ENCODE data around the gene UMPS. TPM values are rescaled to one million over a fixed set of nuclear protein-coding genes. Genes with fewer than 3 reads are reported as not detected.

The UMPS gene
- total and polyA plus RNA-seq, 2 of the 4 experiments (the other 2 are of a cell fraction), result 18.7 to 26.7 TPM

DNA sequence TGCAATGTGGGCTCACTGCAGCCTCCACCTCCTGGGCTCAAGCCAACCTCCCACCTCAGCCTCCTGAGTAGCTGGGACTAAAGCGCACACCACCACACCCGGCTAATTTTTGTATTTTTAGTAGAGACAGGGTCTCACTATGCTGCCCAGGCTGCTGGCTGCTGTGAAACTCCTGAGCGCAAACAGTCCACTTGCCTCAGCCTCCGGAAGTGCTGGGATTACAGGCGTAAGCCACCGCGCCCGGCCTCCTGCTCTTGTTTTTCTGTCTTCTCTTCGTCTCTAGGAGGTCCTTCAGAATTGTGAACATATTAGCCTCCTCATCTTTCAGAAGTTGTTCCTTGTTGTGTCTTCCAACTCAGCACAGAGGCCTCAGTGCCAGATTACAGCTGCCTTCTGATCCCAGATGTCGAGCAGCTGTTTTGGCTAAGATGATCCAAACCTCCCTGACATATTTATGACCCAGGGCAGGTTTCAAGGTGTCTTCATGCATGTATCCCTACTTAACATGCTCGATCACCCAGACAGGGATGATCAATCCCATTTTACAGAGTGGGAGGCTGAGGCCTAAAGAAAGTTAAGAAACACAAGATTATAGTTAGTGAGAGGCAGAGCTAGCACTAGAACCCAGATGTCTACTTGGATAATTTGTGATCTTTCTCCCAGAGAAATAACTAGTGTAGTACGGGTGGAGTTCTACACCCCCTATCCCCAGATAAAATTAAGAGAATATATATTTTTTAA lies 32.1 kb upstream of the UMPS start:
- no TSS peak for BruUV-seq (replicated peaks)
- no peak overlapping the region for H3K4me3 ChIP-seq (ENCODE audit: insufficient read depth, low read depth, low read length)
- no peaks in the 10 kb centered on the region for H3K9me3 ChIP-seq (ENCODE audit: control insufficient read depth, insufficient read depth, low read length)
- H3K27me3 ChIP-seq (ENCODE audit: control insufficient read depth, insufficient read depth, low read length), result peaks cover 7% of the 10 kb centered on the region
- no peak for DNase-seq
- no peaks in the 10 kb centered on the region for H3K36me3 ChIP-seq (ENCODE audit: control insufficient read depth, insufficient read depth, low read length)
- no peak overlapping the region for H4K91ac ChIP-seq (ENCODE audit: insufficient read depth, low read depth, low read length)
- H3K4ac ChIP-seq (ENCODE audit: low read depth, low read length), result no peak overlapping the region
- H2BK5ac ChIP-seq (ENCODE audit: low read depth, low read length, poor library complexity, severe bottlenecking), result no peak overlapping the region
- H3K9ac ChIP-seq (ENCODE audit: low read depth, low read length), result no peak overlapping the region
- H3K79me1 ChIP-seq (ENCODE audit: low read depth in 1 of 2, low read length in 2 of 2), result peaks cover 0 to 3% of the 10 kb centered on the region in 2 experiments; a peak in 1 of 4 replicates
- ATAC-seq (ENCODE audit: low read depth), result no peak
- CTCF ChIA-PET, result interaction anchor here (0.7 to 1.6 kb wide), 3 partner anchors 133 to 139 kb away, joined by 3 to 4 read pairs (median 3); no protein-coding TSS in a partner anchor
- no peak overlapping the region for H4K5ac ChIP-seq (ENCODE audit: low read depth, low read length)
- WGBS, 2 experiments (ENCODE audit: extremely low coverage in 2 of 2, insufficient read length in 1 of 2), result 90% methylated on average over 4 of the region's 12 CpGs; no CpG with 5 or more reads in 1 of the 2 experiments
- H3K14ac ChIP-seq (replicated peaks; ENCODE audit: low read depth, low read length), result no peak overlapping the region
- no peak overlapping the region for H3K27ac ChIP-seq (ENCODE audit: insufficient read depth, low read length)
- dilution Hi-C loops (cut with HindIII; ENCODE audit: low sequenced_read_pairs, unreplicated experiment), result no loop called here
- in situ Hi-C loops (cut with MboI; ENCODE audit: low sequenced_read_pairs), result no loop called here
- no peak overlapping the region for H3K4me2 ChIP-seq (ENCODE audit: low read depth, low read length)
- H2BK20ac ChIP-seq (ENCODE audit: low read depth, low read length), result no peak overlapping the region
- peaks cover 4% of the 10 kb centered on the region for H3K9me1 ChIP-seq (ENCODE audit: insufficient read depth, low read length)
- no peak overlapping the region for H3K23ac ChIP-seq (ENCODE audit: low read depth, low read length)
- intact Hi-C loops (cut with micrococcal nuclease), result no loop called here
- no peak for TF ChIP-seq MAFK (IDR thresholded peaks at IDR 0.05; ENCODE audit: low read depth, low read length)
- no peak for TF ChIP-seq RFX5 (IDR thresholded peaks at IDR 0.05; ENCODE audit: low read depth, low read length)
- TF ChIP-seq NFE2L2 (IDR thresholded peaks at IDR 0.05; ENCODE audit: low read depth, low read length), result no peak
- TF ChIP-seq FOS (IDR thresholded peaks at IDR 0.05; ENCODE audit: low read depth, low read length), result no peak
- TF ChIP-seq, protein P1, sequence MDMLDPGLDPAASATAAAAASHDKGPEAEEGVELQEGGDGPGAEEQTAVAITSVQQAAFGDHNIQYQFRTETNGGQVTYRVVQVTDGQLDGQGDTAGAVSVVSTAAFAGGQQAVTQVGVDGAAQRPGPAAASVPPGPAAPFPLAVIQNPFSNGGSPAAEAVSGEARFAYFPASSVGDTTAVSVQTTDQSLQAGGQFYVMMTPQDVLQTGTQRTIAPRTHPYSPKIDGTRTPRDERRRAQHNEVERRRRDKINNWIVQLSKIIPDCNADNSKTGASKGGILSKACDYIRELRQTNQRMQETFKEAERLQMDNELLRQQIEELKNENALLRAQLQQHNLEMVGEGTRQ (IDR thresholded peaks at IDR 0.05; ENCODE audit: low read depth, low read length), result no peak
- TF ChIP-seq MAZ (IDR thresholded peaks at IDR 0.05; ENCODE audit: borderline replicate concordance, low read depth, low read length), result no peak
- no peak for TF ChIP-seq RCOR1 (IDR thresholded peaks at IDR 0.05; ENCODE audit: insufficient replicate concordance, low read length)
- TF ChIP-seq, protein P2, sequence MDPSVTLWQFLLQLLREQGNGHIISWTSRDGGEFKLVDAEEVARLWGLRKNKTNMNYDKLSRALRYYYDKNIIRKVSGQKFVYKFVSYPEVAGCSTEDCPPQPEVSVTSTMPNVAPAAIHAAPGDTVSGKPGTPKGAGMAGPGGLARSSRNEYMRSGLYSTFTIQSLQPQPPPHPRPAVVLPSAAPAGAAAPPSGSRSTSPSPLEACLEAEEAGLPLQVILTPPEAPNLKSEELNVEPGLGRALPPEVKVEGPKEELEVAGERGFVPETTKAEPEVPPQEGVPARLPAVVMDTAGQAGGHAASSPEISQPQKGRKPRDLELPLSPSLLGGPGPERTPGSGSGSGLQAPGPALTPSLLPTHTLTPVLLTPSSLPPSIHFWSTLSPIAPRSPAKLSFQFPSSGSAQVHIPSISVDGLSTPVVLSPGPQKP (IDR thresholded peaks at IDR 0.05; ENCODE audit: borderline replicate concordance, low read depth, low read length), result no peak
- no peak for TF ChIP-seq MXI1 (IDR thresholded peaks at IDR 0.05; ENCODE audit: borderline replicate concordance, low read depth, low read length)
- no peak for TF ChIP-seq CEBPB (IDR thresholded peaks at IDR 0.05; ENCODE audit: low read depth, low read length)
- no peak for TF ChIP-seq SMC3 (IDR thresholded peaks at IDR 0.05; ENCODE audit: low read depth, low read length)
- TF ChIP-seq, protein P3, sequence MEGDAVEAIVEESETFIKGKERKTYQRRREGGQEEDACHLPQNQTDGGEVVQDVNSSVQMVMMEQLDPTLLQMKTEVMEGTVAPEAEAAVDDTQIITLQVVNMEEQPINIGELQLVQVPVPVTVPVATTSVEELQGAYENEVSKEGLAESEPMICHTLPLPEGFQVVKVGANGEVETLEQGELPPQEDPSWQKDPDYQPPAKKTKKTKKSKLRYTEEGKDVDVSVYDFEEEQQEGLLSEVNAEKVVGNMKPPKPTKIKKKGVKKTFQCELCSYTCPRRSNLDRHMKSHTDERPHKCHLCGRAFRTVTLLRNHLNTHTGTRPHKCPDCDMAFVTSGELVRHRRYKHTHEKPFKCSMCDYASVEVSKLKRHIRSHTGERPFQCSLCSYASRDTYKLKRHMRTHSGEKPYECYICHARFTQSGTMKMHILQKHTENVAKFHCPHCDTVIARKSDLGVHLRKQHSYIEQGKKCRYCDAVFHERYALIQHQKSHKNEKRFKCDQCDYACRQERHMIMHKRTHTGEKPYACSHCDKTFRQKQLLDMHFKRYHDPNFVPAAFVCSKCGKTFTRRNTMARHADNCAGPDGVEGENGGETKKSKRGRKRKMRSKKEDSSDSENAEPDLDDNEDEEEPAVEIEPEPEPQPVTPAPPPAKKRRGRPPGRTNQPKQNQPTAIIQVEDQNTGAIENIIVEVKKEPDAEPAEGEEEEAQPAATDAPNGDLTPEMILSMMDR (conservative IDR thresholded peaks at IDR 0.05; ENCODE audit: low read depth, low read length), result no peak
- no peak for TF ChIP-seq CHD1 (IDR thresholded peaks at IDR 0.05; ENCODE audit: low read depth, low read length)
- no peak for TF ChIP-seq BHLHE40 (IDR thresholded peaks at IDR 0.05; ENCODE audit: low read depth, low read length)
- no peak for TF ChIP-seq RAD21 (IDR thresholded peaks at IDR 0.05; ENCODE audit: low read length)
- no peak for TF ChIP-seq POLR2A (IDR thresholded peaks at IDR 0.05; ENCODE audit: low read depth, low read length)
- no peaks in the 10 kb centered on the region for H4K20me1 ChIP-seq (ENCODE audit: insufficient read depth, low read length)
- H3K18ac ChIP-seq (ENCODE audit: low read depth, low read length), result no peak overlapping the region
- no peak overlapping the region for H2BK120ac ChIP-seq (ENCODE audit: low read depth, low read length)
- peaks cover 2% of the 10 kb centered on the region for H3K4me1 ChIP-seq (ENCODE audit: control insufficient read depth, insufficient read depth, low read length)
- H2AK9ac ChIP-seq (replicated peaks; ENCODE audit: low read depth, low read length, poor library complexity), result no peak overlapping the region
- no peak overlapping the region for H2AK5ac ChIP-seq (ENCODE audit: low read depth, low read length)
- POLR2A ChIA-PET (ENCODE audit: unreplicated experiment), result no interaction called here
- no peak overlapping the region for H4K8ac ChIP-seq (ENCODE audit: low read depth in 2 of 2, low read length in 2 of 2)
- H3K56ac ChIP-seq (ENCODE audit: extremely low read depth, insufficient read depth, low read length), result no peak overlapping the region
- H2AFZ ChIP-seq (replicated peaks; ENCODE audit: low read length, poor library complexity), result no peak overlapping the region
- no peak overlapping the region for H2BK15ac ChIP-seq (ENCODE audit: low read depth, low read length)
